Stimulated activated CD8-positive, alpha-beta memory T cell treated with anti-CD3 and anti-CD28 coated beads, Interleukin-7, amount 100 ng/mL, for 1 hour (primary cell): ENCODE data around the gene MBNL1.
"Not testable (repeated sequence)": the region's sequence is repeated elsewhere in the genome, so short reads cannot be mapped to it uniquely, and the experiment has no call there.

Experiments
- DNase-seq, 2 donors: peaks; one replicate each; pipeline ENCODE4 v3.0.0-alpha.2; 2020; ENCODE audit warnings: low read depth in 2 of 2

Gene MBNL1

DNA sequence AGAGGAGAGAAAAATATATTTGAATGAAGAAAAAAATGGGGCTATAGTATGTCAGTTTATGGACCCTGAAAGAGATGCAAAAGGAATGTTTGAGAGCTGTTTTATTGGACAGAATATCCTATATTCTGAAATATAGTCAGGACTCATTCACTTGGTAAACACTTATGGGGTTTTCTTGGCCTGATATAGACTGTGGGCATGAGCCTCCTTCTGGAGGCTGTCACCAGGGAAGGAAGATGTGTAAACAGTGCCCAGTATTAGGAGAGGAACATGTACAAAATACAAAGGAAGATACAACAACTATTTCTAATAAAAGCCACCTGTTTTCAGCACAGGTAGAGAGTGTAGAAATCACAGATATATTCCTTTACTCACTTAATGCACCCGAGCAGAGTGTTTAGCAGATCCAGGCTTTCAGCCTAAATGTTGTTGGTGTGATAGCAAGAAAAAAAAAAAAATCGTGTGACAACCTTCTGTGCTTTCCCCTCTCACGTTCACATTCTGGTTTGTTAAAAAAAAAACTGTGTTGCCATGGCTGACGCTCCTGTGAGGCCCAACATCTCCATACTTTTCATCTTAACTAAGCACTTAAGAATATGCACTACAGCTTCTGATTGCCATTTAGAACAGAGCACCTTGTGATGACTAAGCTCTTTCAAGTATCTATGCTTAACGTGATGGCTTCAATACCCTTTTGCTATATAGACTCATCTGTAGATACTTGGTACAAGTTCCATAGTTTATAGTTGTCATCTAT lies 134.1 kb downstream of the MBNL1 start:
- DNase-seq = no peak

DNA sequence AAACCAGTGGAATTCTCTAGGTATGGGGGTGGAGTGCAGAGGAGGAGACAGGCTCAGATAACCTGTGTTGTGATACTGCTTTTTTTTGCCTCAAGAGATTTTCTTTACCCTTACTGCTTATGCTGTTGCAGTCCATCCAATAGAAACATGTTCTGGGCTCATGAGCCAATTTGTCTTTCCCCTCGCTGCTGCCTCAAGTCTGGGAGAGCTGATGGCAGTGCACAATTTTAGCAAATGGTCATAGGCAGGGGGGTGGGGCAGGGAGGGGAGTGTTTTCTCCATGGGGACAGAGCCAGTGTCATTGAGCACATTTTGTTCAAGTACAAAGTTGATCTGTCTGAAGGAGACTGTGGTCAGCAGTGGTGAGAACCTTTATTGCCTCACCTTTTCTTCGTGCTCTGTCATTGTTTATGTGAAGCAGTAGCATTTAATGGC lies 134.9 kb downstream of the MBNL1 start:
- no peak for DNase-seq

DNA sequence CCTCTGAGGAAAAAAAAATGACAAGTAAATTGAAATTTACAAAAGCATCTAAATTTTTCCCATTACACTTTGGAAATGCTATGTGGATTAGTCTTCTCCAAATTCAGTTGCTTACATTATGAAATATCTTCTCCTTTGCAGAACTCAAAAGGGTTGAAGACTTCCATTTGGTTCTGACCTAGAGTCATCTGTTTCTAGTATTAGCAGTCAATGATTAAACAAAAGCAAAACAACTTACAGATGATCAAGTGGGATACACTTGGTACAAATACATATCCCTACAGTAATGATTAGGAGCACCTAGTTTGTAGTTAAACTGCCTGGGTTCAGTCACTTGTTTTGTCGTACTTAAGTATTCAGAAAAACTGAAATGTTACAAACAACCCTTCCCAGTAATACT lies 136.2 kb downstream of the MBNL1 start:
- no peak for DNase-seq

DNA sequence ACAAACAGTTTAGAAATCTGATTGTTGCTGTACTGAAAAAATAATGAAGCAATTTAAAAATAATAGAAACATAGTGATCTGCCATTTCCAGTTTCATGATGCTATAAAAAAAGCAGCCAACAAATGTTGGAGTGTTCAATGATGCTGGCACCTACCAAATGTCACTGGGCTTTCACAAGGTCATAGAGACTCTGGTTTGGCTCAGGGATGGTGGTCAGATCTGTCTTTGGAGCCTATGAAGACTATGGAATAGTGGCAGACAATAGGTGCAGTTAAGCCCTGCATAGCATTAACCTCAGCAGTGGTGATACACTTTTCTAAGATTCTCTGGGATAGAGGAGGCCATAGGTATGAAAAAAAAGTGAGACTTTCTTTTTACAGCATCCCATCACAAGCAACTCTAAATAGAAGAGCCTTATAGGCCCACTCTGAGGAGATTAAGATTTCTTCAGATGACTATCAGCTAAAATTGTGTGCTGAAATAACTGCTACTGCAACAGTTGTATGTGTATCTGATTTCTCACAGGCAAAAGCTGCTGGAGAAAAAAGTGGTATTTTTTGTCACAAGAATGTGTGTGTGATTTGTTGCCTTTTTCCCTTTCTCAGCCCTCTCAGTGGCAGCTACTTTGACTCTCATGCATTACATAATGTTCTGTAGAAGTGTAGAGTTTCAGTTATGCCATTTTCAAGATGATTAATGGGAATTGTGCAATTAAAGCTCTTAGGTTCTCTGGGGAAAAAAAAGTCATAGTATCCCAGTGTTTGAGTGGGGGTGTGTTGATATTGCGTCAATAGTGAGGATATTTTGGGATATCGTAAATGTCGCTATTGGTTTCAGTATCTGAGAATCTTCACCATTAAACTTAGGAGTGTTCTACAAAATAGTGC lies 137.4 kb downstream of the MBNL1 start:
- DNase-seq = no peak

DNA sequence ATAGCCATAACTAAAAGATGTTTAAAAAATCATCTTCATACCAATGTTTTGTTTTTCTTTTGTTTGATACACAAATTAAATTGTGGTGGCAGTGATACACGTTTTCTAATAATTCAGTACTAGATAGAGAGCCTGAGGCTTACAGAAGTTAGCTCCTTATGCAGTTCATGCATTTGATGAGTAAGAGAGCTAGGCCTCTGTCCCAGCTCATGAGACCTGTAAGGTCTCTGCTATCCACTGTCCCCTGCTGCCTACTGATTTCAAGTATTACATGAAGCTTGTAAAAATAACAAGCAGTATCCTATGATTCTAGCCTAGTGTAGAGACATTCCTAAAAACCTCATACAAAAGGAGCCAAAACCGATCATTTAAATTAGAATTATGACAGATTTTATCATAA lies 144.5 kb downstream of the MBNL1 start:
- DNase-seq = no peak

DNA sequence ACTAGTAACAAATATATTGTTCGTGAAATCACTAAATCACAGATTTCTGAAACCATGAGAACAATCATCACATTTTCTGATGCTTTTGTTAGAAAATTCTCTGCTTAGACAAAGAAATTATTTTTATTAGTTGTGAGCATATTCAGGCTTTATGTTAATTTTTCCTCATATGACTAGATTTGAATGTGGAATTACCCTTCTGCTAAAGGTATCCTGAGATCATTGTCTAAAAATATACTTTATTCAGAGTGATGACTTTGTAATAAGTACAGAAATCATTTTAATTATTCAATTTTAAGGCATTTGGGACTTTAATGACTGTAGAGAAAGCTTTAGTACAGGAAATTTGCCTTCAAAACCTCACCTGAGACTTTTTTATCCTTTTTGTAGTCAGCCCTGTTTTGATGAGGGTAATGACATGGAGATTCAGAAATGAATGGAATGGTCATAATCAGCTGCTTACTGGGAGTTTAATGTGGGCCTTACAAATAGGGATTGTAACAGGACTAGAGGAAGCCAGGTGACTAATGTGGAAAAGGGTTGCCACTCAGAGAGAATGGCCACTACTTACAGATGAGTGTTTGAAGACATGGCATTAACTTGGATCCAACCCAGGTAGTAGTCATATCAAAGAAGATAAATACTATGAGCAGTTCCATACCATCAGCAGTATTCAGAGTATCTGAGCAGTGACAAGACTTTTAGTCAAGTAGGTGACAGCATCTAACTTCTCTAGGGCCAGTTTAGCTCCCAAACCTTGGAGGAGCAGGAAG lies 148.3 kb downstream of the MBNL1 start:
- no peak for DNase-seq

DNA sequence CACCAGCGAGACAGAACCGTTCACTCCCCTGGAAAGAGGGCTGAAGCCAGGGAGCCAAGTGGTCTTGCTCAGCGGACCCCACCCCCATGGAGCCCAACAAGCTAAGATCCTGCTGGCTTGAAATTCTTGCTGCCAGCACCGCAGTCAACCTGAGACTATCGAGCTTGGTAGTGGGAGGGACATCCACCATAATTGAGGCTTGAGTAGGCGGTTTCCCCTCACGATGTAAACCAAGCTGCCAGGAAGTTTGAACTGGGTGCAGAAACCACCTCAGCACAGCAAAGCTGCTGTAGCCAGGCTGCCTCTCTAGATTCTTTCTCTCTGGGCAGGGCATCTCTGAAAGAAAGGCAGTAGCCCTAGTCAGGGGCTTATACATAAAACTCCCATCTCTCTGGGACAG lies 151.0 kb downstream of the MBNL1 start:
- no peak for DNase-seq

DNA sequence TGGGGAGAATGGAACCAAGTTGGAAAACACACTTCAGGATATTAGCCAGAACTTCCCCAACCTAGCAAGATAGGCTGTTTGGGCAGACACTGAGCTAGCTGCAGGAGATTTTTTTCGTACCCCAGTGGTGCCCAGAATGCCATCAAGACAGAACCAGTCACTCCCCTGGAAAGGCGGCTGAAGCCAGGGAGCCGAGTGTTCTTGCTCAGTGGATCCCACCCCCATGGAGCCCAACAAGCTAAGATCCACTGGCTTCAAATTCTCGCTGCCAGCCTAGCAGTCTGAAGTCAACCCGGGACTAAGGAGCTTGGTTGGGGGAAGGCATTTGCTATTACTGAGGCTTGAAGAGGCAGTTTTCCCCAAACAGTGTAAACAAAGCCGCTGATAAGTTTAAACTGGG lies 152.4 kb downstream of the MBNL1 start:
- no peak for DNase-seq

DNA sequence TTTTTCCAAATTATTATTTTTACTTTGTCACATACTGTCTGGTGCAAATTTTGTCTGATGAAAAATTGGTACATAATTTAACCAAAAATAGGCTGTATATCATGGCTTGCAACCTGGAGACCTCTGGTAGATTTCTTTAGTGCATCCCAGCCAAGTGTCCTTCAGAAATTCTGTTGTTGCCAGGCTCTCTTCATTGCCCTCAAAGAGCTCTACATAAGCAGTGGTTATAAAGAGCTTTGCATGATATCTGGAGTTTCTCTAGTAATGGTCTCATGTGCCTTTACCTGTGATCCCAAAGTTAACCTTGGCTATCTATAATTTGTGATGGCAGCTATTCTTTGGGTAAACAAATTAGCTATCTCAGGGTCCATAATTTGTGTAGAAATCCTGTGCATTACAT lies 157.7 kb downstream of the MBNL1 start:
- no peak for DNase-seq

DNA sequence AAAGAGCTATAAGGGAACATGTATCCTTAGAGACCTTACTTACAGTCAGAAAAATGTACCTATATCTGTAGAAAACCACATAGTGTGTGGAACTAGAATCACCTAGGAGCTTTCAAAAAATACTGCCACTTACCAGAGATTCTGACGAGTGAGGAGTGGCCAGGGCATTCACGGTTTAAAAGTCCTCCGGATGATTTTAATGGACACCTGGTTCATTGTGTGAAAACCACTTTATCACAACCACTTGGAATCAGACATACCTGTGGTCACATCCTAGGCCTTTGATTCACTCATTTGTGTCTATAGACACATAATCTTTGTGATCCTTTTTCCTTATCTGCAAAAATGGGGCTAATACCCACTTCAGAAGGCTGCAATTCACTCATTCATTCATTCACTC lies 159.8 kb downstream of the MBNL1 start:
- no peak for DNase-seq

DNA sequence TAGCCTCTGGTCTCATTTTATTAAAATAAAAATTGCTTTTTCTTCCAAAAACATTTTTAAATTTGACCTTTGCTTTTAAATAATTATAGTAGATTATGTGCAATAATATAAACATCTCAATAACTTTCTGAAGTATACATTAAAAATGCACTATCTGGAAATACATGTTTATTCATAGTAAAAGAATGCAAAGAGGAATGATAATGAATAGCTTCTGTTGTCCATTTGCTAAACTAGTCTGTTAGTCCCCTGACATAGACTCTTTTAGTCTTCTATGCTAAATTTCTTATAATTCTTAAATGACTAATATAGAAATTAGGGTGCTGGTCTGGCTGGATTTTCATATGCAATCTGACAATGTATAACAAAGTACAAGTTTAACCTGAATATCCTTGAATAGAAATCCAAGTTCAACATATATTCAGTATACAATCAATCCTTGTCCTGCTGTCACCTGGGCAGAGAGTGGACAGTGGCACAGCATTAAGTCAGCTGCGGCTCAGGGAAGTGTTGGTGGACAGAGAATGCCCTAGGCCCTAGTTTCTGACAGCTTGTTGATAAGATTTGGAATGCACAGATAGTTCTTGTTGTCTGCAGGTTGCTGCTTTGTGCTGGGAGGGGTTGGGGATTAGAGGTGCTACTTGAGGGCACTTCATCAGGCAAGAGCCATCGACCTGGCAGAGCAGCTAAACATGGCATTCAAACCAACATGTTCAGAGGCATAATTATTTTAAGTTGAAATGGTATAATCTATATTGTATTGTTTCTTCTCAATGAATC lies 161.7 kb downstream of the MBNL1 start:
- no peak for DNase-seq

DNA sequence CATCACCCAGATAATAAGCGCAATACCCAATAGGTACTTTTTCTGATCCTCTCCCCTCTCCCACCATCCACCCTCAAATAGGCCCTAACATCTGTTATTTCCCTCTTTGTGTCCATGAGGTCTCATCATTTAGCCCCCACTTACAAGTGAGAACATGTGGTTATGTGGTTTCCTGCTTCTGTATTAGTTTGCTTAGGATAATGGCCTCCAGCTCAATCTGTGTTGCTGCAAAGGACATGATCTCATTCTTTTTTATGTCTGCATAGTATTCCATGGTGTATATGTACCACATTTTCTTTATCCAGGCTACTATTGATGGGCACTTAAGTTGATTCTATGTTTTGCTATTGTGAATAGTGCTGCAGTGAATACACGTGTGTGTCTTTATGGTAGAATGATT lies 165.4 kb downstream of the MBNL1 start:
- no peak for DNase-seq

DNA sequence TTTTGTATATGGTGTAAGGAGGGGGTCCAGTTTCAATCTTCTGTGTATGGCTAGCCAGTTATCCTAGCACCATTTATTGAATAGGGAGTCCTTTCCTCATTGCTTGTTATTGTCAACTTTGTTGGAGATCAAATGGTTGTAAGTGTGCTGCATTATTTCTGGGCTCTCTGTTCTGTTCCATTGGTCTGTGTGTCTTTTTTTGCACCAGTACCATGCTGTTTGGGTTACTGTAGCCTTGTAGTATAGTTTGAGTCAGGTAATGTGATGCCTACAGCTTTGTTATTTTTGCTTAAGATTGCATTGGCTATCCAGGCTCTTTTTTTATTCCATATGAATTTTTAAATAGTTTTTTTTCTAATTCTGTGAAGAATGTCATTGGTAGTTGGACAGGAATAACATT lies 166.5 kb downstream of the MBNL1 start:
- not testable (repeated sequence) for DNase-seq

DNA sequence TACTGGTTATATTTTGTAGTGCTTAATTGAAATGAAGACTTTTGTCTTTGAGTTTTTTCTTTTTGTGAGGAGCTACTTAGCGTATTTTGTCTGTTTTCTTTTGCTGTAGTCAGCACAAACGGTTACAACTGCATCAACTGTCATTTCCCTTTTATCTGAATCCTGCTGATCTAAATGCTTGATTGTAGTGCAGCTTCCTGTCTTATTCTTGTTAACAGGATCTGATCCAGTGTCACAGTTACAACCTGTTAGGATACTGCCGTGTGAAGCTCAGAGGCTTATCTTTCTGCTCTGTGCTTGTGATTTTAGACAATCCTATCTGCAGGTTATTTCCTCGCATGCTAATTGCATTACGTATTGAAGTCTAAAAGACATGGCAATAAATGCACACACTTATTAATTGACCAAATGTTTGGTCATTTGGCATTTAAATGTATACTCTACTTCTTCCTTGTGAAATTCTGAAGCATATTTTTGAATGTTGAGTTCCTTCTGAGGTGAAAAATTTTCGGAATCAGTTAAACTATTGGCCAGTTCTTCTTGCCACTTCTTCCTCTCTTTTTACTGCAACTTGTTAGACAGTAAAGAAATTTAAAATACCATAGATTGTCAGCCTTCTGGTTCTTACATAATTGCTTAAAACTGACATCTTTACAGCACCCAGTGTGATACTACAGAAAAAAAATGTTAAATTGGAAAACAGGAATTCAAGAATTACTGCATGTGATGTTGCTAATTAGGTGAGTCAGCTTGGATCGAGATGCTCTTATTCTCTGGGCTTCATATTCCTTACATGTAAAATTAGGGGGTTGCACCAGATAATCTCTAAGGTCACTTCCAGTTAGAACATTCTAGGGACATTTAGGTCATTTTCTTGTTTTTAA lies 168.2 kb downstream of the MBNL1 start:
- no peak for DNase-seq

DNA sequence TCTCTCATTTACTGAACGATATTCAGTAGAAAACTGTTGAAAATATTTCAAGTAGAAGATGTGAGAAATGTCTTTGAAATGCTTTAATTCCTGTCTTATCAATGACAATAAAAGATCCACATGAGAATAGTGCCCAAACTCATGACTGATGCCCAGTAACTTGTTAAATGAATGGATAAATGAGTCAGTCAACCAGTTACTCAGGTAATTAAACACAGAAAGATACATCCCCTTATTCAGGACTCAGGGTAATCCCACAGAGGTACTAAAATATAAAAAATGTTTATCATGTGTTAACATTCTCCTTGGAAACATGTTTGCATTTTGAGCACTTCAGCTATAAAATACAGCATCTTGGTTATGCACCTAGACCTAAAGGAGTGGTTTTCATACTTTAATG lies 169.5 kb downstream of the MBNL1 start:
- no peak for DNase-seq

DNA sequence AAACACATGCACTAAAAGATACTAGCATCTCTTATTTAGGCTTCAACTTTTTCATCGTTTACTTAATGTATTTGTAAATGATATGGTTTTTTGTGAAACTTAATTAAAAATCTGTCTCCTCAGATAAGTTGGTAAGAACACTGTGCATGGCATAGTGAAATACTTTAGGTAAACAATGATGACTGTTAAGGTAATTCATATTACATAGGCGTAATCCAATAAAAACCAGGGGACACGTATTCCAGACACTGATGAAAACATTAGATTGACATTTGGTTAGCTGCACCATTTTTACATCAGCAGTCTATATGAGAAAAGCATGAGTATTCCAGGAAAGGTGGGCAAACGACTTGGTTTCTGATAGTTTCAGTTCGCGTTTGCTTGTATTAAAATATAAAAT lies 170.0 kb downstream of the MBNL1 start:
- DNase-seq = no peak

DNA sequence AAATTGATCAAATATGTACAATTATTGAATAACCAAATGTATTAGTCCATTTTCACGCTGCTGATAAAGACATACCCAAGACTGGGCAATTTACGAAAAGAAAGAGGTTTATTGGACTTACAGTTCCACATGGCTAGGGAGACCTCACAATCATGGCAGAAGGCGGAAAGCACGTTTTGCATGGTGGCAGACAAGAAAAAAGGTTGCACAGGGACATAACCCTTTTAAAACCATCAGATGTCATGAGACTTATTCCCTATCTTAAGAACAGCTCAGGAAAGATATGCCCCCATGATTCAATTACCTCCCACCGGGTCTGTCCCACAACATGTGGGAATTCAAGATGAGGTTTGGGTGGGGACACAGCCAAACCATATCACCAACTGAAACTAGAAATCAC lies 171.5 kb downstream of the MBNL1 start:
- DNase-seq = not testable (repeated sequence)

DNA sequence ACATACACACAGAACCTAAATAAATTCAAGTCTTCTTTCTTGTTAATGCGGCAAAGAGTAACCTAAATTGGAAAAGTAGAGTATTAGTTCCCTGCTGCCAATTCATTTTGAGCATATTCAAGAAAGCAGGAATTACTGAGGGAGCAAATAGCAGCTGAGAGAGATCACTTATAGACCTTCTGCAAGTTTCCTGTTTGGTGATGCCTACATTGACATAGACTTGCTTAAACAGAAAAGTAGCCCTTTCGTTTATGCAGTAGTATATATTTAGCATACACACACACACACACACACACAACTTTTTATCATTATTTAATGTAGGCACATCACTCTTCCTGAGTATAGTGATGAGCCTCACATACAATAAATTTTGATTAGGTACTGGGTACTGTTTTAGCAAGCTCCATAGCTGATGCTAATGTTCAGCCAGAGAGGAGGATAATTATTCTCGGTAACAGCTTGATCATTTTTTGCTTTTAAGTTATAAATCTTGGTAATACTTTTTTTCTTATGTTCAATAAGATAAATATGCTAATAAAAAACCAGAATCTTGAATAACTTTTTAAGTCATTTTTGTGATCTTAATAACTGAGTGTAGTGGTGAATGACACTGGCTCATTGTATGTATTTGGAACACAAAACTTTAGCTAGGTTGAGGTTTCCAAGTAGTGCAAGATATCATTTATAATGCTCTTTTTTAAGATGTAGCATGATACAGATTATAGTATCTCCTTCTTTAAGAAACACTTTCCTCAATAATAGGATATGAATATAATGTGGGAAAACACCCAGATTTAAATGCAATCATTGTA lies 174.7 kb downstream of the MBNL1 start:
- DNase-seq = no peak

DNA sequence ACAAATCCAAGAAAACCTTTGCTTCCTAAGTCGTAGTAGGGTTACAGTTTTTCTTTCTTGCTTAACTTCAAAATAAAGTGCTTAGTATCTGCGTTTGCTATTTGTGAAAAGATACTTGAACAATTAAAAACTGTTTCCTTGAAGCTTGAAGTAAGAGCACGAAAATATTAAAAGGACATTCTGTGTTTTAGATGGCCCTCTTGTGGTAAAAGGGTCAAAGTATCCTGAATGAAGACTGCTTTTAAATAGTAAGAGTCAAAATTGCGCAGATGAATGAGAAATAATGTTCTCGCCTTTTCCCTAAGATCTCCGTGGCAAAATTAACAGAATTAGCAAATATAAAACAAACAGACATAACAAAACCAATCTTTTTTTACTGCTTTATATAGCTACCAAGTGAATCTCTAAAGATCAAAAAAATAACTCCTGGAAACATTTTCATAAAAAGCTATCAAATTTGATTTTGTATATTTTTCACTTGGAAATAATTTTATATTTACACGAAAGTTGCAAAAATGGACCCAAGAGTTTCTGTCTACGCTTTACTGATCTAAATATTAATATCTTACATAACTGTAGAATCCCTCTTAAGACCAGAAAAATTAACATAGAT lies 175.4 kb downstream of the MBNL1 start:
- no peak for DNase-seq
